GM19455 (cell line): ENCODE results near the gene HOMER1.

Experiments used
- ATAC-seq: cut with Tn5 transposase; IDR thresholded peaks from one replicate; pipeline ENCODE4 v1.9.1; 2021; ENCODE audit not compliant: unreplicated experiment

Gene HOMER1

DNA sequence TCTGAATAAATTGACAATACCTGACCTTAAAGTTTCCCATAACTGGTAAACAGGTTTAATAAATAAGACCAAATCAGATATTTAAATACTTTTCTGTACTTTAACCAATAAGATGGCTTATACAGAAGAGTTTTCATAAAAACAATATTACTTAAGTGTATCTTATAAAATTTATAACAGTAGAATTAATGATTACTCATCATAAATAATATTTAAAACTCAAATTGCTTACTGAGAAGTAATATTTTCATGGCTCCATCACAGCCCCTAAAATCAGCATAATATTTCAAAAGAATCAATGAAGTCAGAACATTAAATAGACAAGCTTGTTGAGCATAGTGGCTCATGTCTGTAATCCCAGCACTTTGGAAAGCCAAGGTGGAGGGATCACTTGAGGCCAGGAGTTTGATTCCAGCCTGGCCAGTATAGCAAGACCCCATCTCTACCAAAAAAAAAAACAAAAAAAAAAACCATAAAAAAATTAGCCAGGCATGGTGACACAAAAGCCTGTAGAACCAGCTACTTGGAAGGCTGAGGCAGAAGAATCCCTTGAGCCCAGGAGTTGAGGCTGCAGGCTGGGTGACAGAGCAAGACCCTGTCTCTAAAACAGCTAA lies 23.5 kb downstream of the HOMER1 start:
- ATAC-seq: no peak

DNA sequence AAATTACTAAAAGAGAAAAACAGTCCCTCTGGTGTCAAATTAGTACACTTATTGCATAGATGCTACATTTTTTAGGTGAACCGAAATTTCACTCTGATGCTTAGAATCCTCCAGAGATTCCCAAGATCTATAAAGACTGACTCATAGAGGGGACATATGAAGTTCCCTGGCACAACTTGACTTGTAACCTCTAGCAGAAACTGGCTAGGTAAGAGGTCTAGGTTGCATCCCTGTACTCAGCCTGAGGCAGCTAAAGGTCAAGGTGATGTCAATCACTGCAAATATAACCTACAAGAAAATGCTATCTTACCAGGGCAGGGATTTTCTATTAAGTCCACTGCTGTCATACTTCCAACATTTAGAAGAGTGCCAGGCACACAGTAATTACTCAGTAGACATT lies 24.2 kb downstream of the HOMER1 start:
- no peak for ATAC-seq

DNA sequence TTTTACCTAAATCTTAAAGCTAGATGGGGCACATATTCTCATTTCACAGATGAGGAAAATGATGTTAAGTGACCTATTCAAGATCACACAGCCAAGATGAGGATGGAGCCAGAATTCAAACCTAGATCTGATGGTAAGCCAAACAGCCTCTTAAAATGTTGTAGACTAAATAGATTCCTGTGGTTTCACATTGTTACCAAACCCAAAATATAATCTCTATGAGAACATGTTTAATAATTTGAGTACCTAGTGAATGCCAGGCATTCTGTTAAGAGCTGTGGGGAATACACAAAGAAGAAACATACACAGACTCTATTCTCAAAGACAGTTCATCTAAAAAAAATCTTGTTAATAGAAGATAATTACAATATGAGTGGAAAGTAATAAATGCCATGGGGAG lies 25.2 kb downstream of the HOMER1 start:
- ATAC-seq: no peak

DNA sequence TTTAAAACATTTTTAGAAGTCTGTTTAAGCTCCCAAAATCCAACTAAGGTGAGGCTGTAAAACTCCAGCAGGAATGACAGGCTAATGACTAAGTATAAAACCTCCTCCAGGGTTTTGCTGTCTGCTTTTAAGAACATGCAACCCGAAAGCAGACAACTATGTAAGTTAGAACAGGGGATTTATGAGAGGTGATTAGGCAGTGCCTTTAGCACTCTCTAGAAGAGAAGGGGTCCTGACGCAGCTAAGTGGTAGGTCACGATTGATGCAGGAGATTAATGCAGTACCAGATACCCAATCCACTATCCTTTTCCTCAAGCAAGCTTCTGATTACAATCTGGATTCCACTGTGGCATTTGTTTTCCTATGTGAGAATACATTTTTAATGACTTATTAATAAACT lies 25.9 kb downstream of the HOMER1 start:
- ATAC-seq: no peak

DNA sequence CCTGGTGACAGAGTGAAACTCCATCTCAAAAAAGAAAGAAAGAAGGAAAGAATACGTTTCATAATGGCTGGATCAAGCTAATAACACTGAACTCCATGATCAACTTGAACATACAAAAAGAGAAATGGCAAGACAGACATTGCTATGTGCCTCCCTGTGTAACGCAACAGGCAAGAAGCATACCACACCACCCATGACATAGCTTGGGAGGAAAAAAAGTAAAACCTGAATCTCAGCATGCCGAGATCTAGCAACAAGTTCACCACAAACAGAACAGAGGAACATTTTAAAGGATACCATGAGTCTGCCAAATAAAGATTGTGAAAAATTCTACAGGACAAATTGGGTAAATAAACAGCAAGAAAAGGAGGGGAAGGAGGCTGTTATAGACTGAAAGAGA lies 26.7 kb downstream of the HOMER1 start:
- no peak for ATAC-seq

DNA sequence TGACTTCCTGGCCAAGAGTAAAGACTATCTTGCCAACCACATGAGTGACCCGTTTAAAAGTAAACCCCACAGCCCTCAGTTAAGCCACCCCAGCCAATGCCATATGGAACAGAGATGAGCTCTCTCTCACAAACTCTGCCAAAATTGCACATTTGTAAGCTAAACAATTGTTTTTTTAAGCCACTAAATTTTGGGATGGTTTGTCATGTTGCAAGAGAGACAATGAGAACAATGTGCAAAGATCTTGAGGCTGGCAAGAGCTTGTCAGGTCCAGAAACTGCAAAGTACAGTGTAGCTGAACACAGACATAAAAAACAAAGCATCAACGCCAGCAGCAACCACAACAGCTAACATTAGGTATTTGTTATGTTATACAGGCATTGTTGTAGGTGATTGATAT lies 27.8 kb downstream of the HOMER1 start:
- ATAC-seq: no peak

DNA sequence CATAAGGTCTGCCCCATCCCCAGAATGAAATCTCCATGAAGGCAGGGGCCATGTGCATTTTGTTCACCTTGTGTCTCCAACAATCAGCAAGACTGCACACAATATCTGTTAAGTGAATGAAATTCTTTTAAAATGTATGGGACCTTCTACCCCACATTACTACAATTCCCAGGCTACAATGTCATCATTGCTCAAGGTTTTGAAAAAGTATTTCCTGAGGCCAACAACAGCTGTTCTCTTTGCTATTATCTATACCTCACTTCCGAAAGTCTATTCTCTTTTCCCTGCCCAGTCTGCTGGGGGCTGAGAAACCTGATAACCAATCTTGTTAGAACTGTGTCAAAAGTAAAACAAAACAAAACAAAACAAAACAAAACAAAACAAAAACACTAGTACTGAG lies 29.2 kb downstream of the HOMER1 start:
- no peak for ATAC-seq

DNA sequence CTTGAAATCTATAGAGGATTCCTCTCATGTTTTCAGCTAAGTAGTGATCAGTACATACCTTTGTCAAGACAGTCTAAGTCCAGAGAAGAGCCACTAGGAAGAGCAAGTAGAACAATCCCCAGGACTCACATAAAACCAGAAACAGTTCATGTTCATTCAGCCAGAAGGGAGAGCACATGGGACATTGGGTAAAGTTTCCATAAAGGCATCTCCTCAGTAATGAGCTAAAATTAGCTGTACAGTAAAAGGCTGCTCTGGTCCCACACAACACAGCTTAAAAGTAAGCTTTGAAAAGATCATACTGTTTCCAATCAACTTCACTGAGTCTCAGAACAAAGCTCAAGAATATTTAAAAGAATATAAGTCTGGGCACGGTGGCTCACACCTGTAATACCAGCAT lies 32.4 kb downstream of the HOMER1 start:
- no peak for ATAC-seq

DNA sequence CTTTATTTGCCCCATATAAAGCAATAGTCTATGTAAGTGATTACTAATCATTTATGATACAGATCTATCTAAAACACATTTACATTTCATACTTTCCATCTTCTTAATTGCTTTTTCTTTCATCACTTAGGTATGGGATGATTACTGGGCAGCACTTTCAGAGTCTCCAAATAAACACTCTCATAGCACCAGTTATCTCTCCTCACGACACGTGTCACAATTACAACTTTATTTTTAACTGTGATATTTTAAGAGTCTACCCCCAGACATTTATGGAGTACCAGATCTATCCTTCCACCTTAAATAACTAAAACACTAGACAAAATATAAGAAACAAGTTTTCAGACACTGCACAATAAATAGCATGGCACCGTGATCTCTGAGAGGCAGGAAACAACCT lies 32.9 kb downstream of the HOMER1 start:
- ATAC-seq: no peak

DNA sequence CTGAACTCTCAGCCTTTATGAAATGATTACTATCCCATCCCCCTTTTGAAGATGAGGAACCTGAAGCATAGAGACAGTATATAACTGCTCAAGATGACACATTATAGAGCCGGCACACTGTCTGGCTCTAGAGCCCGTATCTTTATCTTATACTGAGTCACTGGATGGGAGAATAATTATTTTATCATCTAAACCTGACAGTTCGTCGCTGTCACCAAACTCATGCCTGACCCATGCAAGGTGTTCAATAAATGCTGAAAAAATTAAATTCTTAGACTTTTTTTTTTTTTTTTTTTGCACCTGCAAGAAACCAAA lies 38.8 kb downstream of the HOMER1 start:
- no peak for ATAC-seq

DNA sequence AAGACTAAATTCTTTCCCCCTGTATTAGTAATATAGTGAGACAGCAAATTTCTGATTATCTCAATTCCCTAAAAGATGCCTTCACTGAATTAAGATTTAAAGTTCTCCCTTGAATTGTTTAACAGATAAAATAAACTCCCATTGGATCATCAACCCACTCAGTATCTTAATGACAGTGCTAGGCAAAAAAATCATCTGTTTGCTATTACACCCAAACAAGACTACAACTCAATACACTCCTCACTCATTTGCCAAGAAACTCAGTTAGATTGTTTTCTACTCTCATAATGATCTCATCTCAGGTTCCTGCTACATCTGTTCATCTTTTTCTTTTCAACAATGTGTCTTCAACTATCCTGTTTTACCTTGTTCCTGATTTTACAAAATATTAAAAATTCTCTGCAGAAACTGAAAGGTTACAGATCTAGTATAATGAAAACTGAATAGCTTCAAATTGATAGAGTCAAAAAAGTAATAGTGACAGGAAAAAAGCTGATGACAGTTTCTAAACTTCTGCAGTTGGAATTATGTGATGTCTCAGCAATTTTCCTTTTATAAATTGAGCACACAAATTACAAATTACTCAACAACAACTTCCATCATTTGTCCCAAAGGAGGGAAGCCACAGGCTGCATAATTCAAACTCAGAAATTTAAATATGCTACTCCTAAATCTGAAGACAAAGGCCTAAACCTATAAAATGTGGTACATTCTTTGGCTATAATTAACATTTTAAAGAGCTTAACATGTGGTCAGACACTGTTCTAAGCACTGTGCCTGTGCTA lies 39.4 kb downstream of the HOMER1 start:
- ATAC-seq: no peak

DNA sequence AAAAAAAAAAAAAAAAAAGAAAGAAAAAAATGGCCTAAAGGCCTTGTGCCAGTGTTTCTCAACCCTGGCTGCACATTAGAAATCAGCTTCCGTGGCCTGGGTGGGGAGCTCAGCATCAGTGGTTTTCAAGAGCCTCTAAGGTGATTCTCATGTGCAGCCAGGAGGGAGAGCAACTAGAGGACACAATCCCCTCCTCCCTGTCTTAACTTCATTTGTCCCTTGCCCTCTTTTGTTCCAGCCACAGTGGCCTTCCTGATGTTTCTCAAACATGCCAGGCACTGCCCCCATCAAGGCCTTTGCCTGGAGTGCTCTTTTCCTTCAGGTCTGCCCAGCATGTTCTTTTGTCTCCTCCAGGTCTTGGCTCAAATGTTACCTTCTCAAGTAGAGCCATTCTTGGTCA lies 42.4 kb downstream of the HOMER1 start:
- ATAC-seq: no peak

DNA sequence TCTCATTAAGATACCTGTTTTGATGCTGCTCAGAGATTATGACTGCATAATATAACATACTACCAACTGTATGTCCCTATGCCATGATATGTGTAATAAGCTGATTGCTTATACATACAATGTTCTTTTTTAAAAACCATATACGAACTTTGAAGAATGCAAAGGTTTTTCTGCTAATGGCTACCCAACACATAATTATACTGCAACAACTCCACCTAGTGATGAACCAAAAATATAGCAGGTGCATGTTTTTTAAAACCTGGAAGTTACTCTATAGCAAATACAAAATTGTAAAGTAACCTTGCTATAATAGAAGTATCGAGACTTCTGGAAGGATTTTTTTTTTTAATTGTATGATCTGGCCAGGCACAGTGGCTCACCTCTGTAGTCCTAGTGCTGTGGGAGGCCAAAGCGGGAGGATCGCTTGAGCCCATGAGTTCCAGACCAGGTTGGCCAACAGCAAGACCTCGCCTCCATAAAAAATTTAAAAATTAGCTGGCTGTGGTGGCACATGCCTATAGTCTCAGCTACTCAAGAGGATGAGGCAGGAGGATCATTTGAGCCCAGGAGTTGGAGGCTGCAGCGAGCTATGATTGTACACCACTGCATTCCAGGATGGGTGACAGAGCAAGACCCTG lies 49.1 kb downstream of the HOMER1 start:
- ATAC-seq: no peak

DNA sequence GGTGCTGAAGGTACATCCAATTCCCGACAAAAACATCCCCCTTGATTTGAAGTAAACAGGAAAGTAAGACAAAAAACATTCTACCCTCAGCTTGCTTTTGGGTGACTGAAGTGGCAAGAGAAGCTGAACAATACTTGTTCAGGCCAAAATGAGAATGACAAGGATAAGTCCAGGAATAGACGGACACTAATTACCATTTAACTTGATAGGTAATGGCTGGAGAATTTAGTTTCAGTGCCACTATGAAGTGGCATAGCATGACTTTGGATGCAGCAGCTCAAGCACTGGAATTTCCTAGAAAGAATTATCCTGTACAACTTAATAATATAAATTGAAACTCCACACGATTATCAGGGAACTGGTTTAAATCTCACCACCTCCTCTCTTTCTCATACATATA lies 49.7 kb downstream of the HOMER1 start:
- ATAC-seq: no peak

DNA sequence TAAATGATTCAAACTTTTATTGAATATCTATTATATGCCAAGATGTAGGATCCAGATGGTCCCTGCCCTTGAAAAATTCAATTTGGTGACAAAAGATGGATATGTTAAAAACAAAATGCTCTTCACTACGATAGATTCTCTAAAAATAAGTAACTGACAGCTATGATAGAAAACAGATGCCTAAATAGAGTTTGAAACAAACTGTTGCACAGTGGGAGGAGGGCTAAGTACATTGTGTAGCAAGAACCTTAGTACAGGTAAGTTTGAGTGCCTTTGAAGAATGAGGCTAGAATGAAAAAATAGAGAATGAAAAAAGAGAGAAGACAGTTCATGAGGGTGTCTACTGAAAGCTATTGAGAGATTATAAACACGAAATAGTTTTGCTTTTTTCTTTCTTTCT lies 54.3 kb downstream of the HOMER1 start:
- ATAC-seq: no peak

DNA sequence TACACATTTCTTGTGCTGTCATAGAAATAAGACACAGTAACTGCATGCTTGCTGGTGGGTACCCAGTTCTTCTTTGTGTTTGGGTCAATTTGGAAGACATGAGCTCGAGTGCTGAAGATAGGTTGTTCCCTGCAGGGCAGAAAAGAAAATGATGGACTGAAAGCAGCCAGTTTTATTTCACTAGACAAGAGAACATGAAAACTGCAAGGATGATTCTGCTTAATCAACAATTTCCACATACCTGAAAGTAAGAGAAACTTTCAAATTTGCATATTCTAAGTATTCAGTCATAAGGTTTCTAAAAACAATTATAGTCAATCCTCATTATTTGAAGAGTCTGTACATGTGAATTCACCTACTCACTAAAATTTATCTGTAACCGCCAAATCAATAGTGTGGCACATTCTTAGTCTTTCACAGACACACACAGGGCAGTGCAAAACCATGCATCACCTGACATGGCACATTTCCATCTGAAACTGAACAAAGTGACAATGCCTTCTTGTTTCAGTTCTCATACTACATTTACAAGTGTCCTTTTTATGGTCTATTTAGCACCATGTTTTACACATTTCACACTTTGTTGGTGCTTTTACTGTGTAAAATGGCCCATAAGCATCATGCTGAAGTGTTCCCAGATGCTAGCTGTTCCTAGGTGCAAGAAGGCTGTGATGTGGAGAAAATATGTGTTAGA lies 56.9 kb downstream of the HOMER1 start:
- ATAC-seq: peak; percentile 69

DNA sequence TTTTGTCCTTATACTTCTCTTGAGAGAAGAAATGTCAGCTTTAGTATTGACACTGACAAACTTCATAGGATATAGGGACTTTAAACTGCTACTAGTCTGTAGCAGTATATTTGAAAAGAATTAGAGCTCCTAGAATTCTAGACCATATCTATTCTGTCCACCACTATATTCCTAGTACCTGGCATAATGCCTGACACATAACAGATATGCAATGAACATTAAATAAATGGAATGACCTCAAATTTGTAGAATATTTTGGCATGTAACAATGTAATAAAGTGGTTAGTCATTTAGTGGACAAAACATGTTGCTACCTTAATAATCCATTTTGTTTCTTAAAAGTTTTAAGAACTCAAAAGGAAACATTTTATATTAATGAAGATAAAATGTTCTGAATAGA lies 57.5 kb downstream of the HOMER1 start:
- ATAC-seq: no peak

DNA sequence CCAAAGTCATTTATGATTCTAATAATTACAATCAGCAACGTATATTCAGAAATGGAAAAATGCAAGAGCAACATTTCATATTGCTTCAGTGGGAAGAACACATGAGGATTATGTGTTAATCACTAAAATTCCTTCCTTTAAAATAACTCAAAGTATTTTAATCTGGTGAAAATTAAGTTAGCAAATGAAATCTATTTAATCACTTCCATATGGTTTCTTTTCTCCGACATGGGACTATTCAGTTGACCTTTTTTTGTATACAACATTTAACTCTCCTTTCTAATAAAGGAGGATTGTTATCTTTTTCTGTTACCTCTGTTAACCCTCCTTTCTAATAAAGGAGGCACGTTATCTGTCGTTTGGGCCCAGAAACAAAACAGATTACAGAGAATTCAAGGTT lies 59.9 kb downstream of the HOMER1 start:
- ATAC-seq: no peak

DNA sequence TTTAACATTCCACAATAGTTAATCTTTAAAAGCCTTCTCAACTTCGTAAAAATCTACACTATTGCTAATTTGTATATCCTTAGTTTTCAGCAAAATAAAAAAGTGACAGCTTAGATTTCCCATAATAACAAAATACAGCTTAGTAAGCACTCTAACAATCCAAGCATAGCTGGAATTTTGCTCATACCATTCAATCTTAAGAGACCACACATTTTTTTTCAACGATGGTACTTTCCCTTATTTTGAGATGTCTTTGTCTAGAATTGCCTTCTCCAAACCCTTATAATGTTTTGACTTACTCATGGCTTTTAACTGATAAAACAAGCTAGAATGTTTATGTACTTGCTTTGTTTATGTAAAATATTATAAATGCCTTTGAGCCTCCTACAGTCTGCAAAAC lies 65.6 kb downstream of the HOMER1 start:
- no peak for ATAC-seq

DNA sequence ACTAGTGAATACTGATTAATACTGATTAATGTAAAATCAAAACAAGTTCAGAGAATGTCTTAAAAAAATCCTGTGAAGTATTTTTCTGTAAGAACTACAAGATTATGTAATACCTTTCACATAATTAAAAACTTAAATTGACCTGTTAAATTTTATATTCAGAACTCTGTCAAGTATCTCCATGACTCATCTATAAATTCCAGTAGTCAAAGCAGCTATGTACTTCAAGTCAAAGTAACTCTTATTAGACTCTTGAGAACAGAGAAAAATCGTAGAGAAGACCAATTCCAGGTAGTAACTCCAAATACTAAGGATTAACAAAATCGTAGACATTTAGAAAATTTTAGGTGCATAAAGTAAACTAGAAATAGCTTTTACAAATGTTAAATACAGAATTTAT lies 77.1 kb downstream of the HOMER1 start:
- ATAC-seq: no peak

DNA sequence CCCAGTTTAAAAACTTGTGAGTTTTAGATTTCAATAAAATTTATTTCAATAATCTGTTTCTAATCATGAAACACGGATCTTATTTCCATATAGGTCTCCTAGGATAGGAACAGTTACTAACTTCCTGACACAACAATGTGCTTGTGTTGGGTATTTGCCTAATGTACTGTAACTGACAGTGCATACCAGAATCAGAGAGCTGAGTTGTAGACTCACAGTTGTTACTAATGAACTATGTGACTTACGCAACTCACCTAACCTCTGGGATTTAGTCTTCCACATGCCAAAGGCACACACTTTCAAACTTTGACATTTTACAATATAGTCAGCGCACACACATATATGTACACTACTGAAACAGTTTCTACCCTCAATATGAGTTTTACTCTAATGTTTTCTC lies 77.7 kb downstream of the HOMER1 start:
- ATAC-seq: no peak

DNA sequence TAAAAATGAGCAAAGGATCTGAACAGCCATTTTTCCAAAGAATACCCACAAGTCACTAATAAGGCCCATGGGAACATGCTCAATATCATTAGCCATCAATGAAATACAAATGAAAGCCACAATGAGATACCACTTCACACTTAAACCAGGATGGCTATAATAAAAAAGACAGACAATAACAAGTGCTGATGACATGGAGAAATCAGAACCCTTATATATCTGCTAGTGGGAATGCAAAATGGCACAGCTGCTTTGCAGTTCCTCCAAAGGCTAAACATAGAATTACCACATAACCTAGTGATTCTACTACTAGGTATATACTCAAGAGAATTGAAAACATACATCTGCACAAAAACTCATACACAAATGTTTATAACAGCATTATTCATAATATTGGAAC lies 83.7 kb downstream of the HOMER1 start:
- no peak for ATAC-seq
